AG09309 (cell line): ENCODE measurements around the gene MYO1D.

Experiments
- DNase-seq: peaks from one replicate; pipeline ENCODE4 v3.0.0-alpha.2; 2010; ENCODE audit warnings: low read depth
- H3K4me3 ChIP-seq: 2 replicates; pipeline ENCODE4 v1.5.1; 2011; ENCODE audit warnings: mild to moderate bottlenecking, low read depth, low read length, moderate library complexity; ENCODE audit not compliant: control insufficient read depth
- TF ChIP-seq, protein P1 (sequence below): IDR thresholded peaks from 2 replicates; pipeline ENCODE4 v1.5.1; 2011; ENCODE audit warnings: mild to moderate bottlenecking, low read depth, low read length, inconsistent platforms; ENCODE audit not compliant: insufficient read depth, control insufficient read depth; ENCODE audit errors: missing control alignments

The MYO1D gene

GRCh38 chr17:32564325-32564724, 312.6 kb downstream of the MYO1D start:
- DNase-seq, result no peak
- TF ChIP-seq, protein P1, sequence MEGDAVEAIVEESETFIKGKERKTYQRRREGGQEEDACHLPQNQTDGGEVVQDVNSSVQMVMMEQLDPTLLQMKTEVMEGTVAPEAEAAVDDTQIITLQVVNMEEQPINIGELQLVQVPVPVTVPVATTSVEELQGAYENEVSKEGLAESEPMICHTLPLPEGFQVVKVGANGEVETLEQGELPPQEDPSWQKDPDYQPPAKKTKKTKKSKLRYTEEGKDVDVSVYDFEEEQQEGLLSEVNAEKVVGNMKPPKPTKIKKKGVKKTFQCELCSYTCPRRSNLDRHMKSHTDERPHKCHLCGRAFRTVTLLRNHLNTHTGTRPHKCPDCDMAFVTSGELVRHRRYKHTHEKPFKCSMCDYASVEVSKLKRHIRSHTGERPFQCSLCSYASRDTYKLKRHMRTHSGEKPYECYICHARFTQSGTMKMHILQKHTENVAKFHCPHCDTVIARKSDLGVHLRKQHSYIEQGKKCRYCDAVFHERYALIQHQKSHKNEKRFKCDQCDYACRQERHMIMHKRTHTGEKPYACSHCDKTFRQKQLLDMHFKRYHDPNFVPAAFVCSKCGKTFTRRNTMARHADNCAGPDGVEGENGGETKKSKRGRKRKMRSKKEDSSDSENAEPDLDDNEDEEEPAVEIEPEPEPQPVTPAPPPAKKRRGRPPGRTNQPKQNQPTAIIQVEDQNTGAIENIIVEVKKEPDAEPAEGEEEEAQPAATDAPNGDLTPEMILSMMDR, result no peak
- no peak overlapping the region for H3K4me3 ChIP-seq

- TF ChIP-seq, protein P1, result no peak
- H3K4me3 ChIP-seq, result no peak overlapping the region
- no peak for DNase-seq
These were observed 313.3 kb downstream of the MYO1D start for GRCh38 chr17:32563583-32563982.

DNA sequence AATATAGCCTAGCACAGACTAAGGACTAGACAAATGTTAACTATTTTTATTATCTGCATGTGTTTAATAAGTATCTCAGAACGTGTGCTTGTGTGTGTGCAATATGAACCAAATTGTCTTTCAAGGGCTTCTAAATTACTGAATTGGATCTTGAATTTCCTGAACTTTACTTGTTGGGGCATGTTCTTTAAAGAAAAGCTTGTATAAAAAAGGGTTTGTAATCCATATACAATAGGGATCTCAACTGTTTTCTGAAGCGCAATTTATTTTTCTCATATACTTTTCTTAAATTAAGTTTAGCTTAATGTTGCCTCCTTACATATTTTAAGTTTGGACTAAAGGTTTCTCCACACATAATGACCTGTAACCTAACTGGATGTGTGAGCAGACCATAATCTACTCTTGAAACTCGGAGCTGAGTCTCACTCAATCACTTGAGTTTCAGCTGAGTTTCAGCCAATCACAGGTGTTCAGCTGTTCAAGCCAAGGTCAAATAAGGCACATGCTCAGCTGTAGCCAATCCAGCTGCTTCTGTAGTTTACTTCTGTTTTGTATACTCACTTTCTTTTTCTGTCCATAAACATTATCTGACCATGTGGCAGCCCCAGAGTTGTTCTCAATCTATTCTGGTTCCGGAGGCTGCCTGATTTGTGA, 317.8 kb downstream of the MYO1D start:
- no peak overlapping the region for H3K4me3 ChIP-seq
- no peak for DNase-seq
- TF ChIP-seq, protein P1, result no peak

DNA sequence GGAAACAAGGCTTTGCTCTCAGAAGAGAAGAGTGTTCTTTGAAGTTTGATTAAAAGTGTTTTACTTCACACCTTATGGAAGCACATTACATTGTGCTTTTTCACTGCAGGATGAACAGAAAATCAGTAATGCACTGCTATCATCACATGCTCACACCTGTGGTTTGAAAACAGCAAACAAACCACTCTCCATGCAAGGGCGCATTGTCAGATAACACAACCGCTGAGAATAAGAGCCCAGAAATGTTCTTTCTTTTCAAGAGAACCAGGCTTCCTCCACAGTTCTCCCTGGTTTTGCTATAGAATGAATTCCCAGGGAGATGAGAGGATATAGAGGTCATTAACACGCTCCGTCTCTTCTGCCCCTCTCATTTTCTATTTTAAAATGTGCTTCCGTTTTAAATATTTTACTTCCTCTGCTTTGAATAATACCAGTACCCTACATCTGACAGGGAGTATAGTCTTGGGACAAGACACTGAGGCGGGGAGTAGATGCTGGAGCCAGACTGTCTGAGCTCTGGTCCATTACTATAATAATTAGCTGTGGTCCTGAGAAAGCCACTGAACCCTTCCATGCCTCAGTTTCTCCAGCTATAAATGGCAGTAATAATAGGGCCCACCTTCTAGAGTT, 318.5 kb downstream of the MYO1D start:
- TF ChIP-seq, protein P1, result no peak
- DNase-seq, result no peak
- no peak overlapping the region for H3K4me3 ChIP-seq

GRCh38 chr17:32555611-32556310, 321.2 kb downstream of the MYO1D start:
- no peak overlapping the region for H3K4me3 ChIP-seq
- no peak for DNase-seq
- TF ChIP-seq, protein P1, result no peak

DNA sequence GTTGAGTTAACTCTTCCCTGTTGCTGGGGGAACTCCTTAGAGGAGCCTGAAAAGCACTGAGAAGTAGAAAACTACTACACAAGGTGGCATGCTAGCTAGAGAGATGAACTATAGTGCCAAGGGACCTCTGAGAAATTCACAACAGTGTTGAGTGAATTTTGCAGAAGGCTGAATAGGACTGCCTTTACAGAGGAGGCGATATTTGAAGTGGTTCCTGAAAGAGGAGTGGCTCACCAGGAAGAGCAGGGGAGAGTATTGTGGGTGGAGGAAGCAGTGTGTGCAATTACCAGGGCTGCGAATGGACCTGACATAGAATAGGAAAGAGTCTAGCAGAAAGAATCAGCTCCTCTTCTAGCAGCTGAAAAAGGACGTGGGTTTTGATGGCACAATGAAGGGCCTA, 323.8 kb downstream of the MYO1D start:
- no peak for DNase-seq
- H3K4me3 ChIP-seq, result no peak overlapping the region
- TF ChIP-seq, protein P1, result no peak
